Measurements from ENCODE around the gene SH3BP2. TPM values are rescaled to one million over a fixed set of nuclear protein-coding genes. Genes with fewer than 3 reads are reported as not detected.

The SH3BP2 gene
- total and polyA plus RNA-seq, 9 donors, result 20.9 to 34.8 (median 26.5) TPM

DNA sequence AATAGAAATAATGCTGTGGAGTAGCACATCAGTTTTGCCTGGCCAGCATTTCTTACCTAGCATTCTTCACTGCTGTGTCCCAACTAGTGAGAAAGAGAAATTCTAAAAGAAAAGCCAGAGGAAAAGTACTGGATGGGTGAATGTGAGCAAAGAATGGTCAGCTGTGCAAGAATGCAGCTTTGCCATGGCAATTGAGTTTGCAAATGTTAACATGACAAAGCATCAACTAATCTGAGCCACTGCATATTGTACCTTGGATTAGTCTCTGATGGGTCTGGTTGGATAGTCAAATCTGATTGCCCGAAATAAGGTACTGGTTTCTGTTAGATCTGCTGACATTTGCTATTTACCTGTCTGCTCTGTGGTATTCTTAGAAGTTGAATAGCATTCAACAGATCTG is 89.5 kb downstream of the SH3BP2 start:
- no peaks in the 10 kb centered on the region for H3K27me3 ChIP-seq (ENCODE audit: control insufficient read depth, insufficient read depth, low read length)
- DNase-seq, result no peak
- H3K4me3 ChIP-seq (ENCODE audit: low read length), result no peak overlapping the region
- no peaks in the 10 kb centered on the region for H3K9me3 ChIP-seq (replicated peaks; ENCODE audit: control insufficient read depth, low read depth, low read length)
- no peak overlapping the region for H3K27ac ChIP-seq (ENCODE audit: low read length)
- H3K36me3 ChIP-seq (ENCODE audit: control insufficient read depth, insufficient read depth, low read length), result peaks cover 45% of the 10 kb centered on the region
- H3K4me1 ChIP-seq (ENCODE audit: control insufficient read depth, insufficient read depth, low read length), result no peaks in the 10 kb centered on the region
- WGBS (ENCODE audit: insufficient coverage), result no CpG with 5 or more reads among the region's 1 CpG

DNA sequence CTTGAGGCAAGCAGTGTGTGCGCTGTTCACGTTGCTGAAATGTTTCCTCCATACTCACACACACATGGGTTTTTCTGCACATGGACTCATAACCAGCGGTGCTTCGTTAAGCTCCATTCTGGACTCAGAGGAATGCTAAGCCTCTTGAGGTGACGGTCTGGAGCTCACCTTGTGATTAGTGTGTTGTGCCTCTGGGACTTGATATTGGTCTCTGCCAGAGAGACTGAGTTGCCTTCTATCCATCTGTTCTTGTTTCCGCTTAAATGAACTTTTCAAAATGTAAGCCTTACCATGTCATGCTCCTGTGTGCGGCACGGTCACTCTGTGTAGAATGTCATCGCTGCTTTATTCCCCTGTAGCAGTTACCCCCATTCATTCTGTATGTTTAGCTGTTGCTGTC is 93.3 kb downstream of the SH3BP2 start:
- 53% methylated on average over 5 of the region's 9 CpGs for WGBS (ENCODE audit: insufficient coverage)
- Histone ChIP-seq H3K27ac (ENCODE audit: low read length) (no peak overlapping the region), H3K36me3 (ENCODE audit: control insufficient read depth, insufficient read depth, low read length) (peaks cover 46% of the 10 kb centered on the region), H3K27me3 (ENCODE audit: control insufficient read depth, insufficient read depth, low read length) (no peaks in the 10 kb centered on the region), H3K9me3 (replicated peaks; ENCODE audit: control insufficient read depth, low read depth, low read length) (no peaks in the 10 kb centered on the region), H3K4me3 (ENCODE audit: low read length) (no peak overlapping the region), H3K4me1 (ENCODE audit: control insufficient read depth, insufficient read depth, low read length) (no peaks in the 10 kb centered on the region)
- no peak for DNase-seq

DNA sequence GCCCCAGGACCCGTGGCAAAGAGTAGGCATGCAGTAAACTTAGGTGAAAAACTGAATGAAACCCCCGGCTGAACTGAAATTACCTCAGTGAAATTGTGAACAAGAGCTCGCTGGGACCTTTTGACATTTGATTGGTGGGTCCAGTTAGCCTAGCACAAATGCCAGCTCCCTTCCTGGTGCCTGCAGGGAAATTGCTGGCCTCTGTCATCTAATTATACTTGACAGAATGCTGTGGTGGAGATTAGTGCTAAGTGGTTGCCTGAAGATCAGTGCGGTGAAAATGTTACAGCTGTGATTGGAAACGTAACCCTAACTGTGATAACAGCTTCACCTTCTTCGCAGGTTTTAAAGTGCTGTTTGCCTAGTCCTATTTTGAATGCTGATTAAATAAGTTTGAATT is 93.7 kb downstream of the SH3BP2 start:
- H3K4me3 ChIP-seq (ENCODE audit: low read length), result no peak overlapping the region
- 60% methylated on average over 4 of the region's 6 CpGs for WGBS (ENCODE audit: insufficient coverage)
- H3K27me3 ChIP-seq (ENCODE audit: control insufficient read depth, insufficient read depth, low read length), result no peaks in the 10 kb centered on the region
- DNase-seq, result no peak
- H3K9me3 ChIP-seq (replicated peaks; ENCODE audit: control insufficient read depth, low read depth, low read length), result no peaks in the 10 kb centered on the region
- H3K4me1 ChIP-seq (ENCODE audit: control insufficient read depth, insufficient read depth, low read length), result no peaks in the 10 kb centered on the region
- no peak overlapping the region for H3K27ac ChIP-seq (ENCODE audit: low read length)
- peaks cover 46% of the 10 kb centered on the region for H3K36me3 ChIP-seq (ENCODE audit: control insufficient read depth, insufficient read depth, low read length)

DNA sequence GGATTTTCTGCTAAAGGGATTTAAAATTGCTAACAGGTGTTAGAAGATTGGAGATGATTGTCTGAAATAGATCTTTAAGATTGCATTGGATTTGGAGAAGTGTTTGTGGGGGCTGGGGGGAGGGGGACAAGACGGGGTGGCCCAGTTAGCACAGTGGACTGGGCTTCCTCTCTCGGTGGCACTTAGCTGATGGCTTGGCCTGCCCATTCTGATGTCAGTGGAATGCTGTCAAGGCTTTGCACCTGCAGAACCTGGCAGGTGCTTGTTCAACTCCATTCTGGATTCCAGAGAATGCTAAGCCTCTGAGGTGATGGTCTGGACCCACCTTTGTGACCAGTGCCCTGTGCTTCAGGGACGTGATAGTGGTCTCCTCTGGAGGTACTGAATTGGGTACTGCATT is 94.5 kb downstream of the SH3BP2 start:
- Histone ChIP-seq H3K9me3 (replicated peaks; ENCODE audit: control insufficient read depth, low read depth, low read length) (no peaks in the 10 kb centered on the region), H3K36me3 (ENCODE audit: control insufficient read depth, insufficient read depth, low read length) (peaks cover 46% of the 10 kb centered on the region), H3K27ac (ENCODE audit: low read length) (no peak overlapping the region), H3K4me3 (ENCODE audit: low read length) (no peak overlapping the region), H3K4me1 (ENCODE audit: control insufficient read depth, insufficient read depth, low read length) (no peaks in the 10 kb centered on the region), H3K27me3 (ENCODE audit: control insufficient read depth, insufficient read depth, low read length) (no peaks in the 10 kb centered on the region)
- DNase-seq, result no peak
- WGBS (ENCODE audit: insufficient coverage), result 51% methylated on average over 2 of the region's 3 CpGs

DNA sequence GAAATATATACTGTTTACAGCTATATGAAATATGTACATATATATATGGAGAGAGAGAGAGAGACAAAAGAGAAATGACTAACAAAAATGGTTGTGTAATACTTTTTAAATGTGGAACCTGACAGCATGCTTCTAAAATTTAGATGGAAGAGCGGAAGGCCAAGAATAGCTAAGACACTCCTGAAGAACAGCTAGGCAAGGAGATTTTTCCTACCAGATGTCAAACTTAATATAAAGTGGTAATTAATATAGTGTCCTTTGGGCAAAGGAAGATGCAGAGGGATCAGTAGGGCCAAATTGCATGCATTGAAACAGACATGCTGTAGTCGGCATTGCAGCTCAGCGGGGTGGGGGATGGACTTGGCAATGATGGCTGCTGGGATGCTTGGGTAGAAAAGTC is 96.0 kb downstream of the SH3BP2 start:
- Histone ChIP-seq H3K27ac (ENCODE audit: low read length) (no peak overlapping the region), H3K4me1 (ENCODE audit: control insufficient read depth, insufficient read depth, low read length) (no peaks in the 10 kb centered on the region), H3K9me3 (replicated peaks; ENCODE audit: control insufficient read depth, low read depth, low read length) (no peaks in the 10 kb centered on the region), H3K36me3 (ENCODE audit: control insufficient read depth, insufficient read depth, low read length) (peaks cover 39% of the 10 kb centered on the region), H3K27me3 (ENCODE audit: control insufficient read depth, insufficient read depth, low read length) (no peaks in the 10 kb centered on the region), H3K4me3 (ENCODE audit: low read length) (no peak overlapping the region)
- WGBS (ENCODE audit: insufficient coverage), result no CpG with 5 or more reads among the region's 3 CpGs
- peak; percentile 60 for DNase-seq

Other genes with a start within 250 kb of the SH3BP2 start
- gene TNIP2, start 36.7 kb upstream of the SH3BP2 start, total RNA-seq, result 15.7 TPM
- 10 to 100 TPM; 16.4 to 19.6 (median 17.7) TPM for gene TNIP2, start 36.7 kb upstream of the SH3BP2 start, polyA plus RNA-seq (ENCODE audit: insufficient read depth in 1 of 8, insufficient read length in 8 of 8, low replicate concordance in 1 of 8)
- gene ADD1, start 50.8 kb downstream of the SH3BP2 start, total RNA-seq, result 177 TPM
- gene ADD1, start 50.8 kb downstream of the SH3BP2 start, polyA plus RNA-seq (ENCODE audit: insufficient read depth in 1 of 8, insufficient read length in 8 of 8, low replicate concordance in 1 of 8), result 100 to 1,000 TPM; 165 to 216 (median 176) TPM
- 12.1 TPM for gene NOP14, start 170.3 kb downstream of the SH3BP2 start, total RNA-seq
- 10 to 100 TPM; 23.0 to 27.6 (median 25.3) TPM for gene NOP14, start 170.3 kb downstream of the SH3BP2 start, polyA plus RNA-seq (ENCODE audit: insufficient read depth in 1 of 8, insufficient read length in 8 of 8, low replicate concordance in 1 of 8)
- 8.4 TPM for gene GRK4, start 170.5 kb downstream of the SH3BP2 start, total RNA-seq
- gene GRK4, start 170.5 kb downstream of the SH3BP2 start, polyA plus RNA-seq (ENCODE audit: insufficient read depth in 1 of 8, insufficient read length in 8 of 8, low replicate concordance in 1 of 8), result 10 to 100 TPM in 4 of 8 donors, 1 to 10 TPM in 4; 6.7 to 16.1 (median 9.4) TPM

All from muscle of leg (tissue), 11 donors.